NCI-H1930 (cell line): ENCODE data around the gene WBP11.

Experiments used
- DNase-seq, 2 experiments: peaks; one replicate each; lab custom pipeline; 2025; lab: John Stamatoyannopoulos, UW

The WBP11 gene

DNA sequence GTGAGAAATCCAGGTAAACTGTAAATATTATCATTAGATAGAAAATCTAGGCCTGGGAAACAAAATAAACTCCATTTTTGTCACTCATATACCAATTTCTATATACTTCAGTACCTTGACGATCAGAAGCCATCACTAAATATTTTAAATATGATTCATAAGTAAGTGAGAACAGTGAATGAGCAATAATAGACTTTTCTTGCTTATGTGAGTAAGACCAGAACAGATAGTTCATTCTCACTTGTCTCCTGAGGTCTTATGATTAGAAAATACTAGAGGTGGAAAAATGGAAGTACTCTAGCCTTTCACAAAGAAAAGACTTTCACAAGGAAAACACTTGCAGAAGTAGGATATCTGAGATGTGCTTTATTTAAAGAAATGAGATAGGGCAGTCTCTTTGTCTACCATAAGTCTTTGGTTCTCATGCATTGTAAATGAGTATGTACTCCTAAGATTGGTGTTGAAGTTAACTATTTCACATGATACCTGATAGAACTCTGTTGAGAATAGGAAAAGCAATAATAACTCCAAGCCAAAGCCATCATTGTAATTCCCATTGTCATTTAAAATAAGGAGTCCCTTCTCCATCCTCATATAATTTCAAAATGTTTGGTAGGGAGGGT lies 20.8 kb upstream of the WBP11 start:
- DNase-seq: no peak

DNA sequence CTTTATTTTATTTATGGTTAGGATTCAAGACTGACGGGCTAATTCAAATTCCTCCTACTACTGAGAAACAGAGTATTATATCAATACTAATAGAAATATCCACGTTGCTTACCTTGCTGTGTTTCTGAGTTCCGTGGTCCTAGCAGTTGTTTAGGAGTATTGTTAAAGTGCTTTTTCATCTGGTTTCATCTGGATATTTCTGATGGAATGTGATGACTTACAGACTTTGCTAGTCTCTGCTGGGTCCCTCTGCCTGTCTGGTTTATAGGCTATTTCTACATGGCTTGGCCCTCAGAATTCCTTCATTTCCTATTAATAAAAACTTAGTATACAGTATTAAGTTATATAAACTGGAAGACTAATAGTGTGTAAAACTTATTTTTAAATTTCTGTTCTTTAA lies 10.7 kb upstream of the WBP11 start, which contains the start of gene SMCO3:
Gene SMCO3, minus strand, starts transcription at position 169 of the 400 bp plus-strand sequence. CDS start 7,502 bp downstream, outside the sequence.
- no peak for DNase-seq

DNA sequence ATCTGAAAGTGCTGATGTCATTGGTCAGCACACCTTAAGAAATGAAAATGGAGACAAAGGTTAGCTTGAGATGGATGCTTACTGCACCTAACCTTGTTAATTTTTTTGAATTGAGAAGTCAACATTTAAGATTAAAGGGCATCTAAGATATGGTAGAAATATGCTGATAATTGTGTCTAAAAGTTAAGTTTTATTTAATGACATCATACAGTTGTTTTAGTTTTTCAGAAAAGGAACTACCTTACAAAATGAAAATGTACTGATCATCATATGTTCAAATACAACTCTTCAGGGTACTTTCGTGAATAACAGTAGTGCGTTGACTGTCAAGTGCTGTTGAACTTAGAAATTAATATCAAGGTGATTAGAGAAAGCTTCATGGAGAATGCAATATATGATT lies 8.2 kb upstream of the WBP11 start:
- no peak for DNase-seq

DNA sequence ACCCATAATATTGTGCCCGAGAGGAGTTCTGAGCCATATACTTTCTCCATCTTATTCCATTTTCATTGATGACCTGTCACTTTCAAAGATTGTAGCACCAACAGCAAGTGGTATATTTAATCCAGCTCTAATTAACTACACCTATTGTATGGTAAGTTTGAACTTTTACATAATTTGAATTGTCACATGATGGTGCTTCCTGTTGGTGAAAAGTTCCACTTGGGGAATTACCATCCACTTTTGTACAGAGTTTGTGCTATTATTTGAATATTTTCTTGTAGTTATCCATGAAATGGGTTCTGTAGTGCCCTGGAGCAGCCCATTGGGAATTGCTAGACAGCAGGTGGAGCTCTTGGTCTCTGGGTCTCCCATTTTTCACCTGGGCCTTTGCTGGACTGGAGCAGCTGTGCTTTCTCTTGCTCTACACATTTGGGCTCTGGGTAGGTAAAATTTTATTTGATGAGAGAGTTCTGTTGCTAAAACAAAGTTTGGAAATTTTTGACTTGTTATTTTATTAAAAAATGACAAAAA lies 7.7 kb upstream of the WBP11 start:
- peak in 1 of 2 experiments; percentile 22 for DNase-seq

DNA sequence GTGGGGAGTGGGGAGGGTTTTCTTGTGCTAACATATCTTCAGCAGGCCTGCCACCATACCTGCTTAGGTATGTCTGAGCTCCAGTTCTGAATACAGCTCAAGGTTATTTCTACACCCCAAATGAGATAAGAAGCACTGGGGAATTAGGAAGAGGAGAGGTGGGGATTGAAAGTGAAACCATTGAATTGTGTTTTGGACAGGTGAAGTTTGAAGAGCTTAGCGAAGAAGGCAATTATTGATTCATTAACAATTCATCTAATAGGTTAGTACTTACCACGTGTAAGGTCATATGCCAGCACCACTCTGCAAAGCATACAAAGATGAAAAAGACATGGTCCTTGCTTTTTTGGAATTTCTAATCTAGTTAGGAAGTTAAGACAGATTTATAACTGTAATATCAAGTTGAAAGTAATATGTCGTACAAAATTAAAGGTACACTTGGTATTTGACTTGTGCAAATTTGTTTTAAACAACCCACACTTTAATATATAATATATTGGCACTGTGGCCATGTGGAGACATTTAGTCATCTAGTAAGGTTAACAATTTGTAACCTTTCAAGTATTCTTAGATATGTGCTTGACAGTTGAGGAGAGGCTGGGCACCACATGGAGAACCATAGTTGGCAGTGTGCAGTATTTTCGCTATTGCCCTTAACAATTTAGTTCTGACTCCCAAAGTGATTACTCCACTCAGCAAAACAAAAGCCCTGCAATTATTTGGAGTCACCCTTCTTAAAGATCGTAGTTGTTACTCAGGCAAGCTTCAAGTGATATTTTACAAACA lies 7.1 kb upstream of the WBP11 start:
- DNase-seq: no peak

DNA sequence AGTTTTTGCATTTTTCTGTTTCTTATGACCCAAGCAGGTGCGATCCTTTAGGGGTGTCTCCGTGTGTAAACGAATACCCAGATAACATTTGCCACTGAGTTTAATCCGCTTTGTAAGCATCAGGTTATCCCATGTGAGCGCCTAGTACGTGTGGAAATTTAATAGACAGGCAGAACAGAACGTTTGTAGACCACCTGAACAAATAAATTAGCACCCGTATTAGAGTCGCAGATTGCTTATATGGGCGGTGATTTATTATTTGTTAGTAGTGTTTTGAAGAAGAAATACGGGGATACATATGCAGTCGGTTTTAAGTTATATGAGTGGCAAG lies 517 bp upstream of the WBP11 start:
- DNase-seq: peak in 1 of 2 experiments; percentile 58

DNA sequence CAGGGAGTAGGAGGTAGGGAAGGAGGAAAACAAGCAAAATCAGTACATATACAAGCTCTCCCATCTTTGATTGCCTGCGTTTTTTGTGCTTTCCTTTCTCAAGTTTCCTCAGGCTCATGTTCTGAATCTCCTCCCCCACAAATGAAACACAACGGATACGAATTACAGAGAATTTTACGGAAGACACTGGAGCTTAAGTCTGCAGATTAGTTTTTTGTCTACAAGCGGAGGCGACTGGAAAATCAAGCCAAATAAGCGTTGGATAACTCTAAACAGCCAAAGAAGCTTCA lies 612 bp downstream of the WBP11 start:
- no peak for DNase-seq

DNA sequence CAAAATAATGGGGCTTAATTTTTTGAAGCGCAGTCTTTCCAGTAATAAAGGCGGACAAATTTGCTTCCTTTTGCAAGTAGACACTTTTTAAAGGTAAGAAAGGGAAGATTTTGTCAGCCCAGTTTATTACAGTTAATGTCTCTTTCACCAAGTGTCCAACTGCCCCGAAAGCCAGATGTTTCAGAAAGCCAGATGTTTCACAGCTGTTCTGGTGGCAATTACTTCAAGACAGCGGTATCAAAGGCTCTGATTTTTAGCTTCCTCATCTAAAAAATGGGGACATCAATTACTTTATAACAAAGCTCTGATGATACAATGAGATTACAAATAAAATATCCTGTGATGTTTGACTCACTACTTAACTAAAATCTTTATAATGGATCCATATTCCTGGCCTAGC lies 1.0 kb downstream of the WBP11 start:
- DNase-seq: no peak

DNA sequence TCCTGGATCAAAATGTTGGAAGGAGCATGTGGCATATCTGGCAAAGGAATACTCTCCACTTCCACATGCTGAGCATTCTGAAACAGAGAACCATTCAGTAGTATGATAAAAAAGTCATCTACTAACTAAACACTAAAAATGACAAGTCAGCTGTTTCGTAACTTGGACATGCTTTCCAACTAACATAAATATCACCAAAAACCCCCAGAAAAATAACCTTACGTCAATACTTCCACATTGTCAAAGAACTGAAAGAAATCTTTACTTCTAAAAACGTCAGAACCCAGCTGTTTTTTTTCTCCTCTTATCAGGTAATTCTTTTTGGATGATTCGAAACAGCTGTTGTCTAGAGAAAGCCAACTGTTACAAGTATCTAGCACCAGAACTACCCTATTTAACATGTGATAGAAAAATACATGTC lies 8.2 kb downstream of the WBP11 start:
- DNase-seq: no peak

DNA sequence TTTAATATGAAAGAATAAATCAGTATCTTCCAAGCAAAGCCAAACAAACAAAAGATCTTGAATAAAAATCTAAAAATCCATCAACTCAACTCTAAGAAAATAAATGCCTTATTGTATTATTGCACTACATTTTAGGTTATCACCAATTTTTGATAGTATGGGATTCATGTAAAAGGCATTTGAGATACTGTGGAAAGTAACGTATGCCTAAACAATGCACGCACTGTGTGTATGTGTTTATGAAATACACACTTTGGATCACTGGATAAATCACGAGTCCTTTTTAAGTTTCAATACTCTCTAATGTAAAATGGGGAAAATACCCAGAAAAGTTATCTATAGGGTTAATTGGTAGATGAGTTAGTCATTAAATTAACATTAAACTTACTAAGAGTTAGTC lies 17.7 kb downstream of the WBP11 start:
- no peak for DNase-seq

DNA sequence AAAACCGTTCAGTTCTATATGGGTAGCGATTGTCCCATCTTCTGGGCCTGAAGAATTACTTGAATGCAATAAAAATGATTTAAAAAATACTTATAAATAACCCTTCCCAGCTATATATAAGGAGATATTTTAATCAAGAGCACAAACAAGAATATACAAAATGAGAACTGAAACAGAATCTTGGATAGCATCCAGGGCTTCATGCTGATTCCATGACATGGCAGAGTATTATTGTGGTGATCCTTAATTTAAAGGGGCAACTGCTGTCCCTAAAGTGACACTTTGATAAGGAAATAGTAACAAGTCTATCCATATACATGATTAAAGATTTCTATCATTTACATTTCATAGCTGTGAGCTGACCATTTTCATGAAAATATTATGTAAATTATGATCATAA lies 18.8 kb downstream of the WBP11 start:
- DNase-seq: no peak

DNA sequence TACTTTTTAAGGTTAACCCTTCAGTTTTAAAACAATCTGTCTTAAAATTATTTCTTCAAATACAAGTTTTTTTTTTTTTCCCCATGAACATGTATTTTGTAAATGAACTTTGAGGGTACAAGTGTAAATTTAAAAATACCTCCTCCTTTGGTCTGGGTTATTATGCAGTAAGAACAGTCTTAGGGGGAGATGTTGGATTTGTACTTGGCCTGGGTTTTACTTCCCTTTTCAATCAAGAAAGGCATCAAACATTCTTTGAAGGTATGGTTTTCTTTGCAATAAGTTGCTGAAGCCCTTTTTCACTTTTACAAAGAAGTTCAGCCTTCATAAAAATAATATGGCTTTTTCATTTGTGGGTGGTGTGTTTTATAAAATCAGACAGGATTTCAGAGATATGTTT lies 20.5 kb downstream of the WBP11 start:
- no peak for DNase-seq

DNA sequence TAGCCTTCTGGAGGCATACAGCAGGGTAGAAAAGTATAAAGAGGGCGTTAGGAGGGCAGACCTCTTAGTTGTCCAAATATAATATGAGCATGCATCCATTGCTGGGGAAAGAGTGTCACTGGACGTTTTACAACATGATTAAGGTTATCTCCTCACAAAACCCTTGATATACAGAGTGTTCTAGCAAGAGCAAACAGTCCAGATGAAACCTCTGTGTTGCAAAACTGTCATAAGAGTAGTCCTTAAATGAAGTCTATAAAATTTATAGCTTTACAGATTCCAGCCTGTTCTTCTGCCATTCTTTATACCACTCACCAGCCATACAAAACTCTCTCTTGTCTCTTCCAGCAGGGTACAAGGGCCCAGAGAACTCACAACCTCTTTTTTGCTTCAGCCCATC lies 21.7 kb downstream of the WBP11 start:
- DNase-seq: no peak

DNA sequence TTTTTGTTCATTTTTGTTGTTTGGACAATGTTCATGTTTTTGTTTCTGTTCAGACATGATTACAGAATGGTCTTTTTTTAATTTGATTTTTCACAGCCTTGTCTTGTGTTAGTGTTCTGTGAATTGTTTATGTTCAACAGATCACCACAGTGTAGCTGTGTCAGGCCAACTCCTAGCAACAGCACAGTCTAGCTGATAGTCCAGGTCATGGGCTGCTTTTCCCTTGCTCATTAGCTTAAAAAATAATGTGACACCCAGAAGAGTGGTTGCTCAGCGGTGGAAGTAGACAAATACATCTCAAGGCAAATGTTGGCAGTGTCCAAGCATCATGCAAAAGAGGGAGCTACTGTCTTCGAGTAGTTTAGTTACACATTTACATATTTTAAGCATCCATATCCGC lies 22.4 kb downstream of the WBP11 start:
- no peak for DNase-seq

DNA sequence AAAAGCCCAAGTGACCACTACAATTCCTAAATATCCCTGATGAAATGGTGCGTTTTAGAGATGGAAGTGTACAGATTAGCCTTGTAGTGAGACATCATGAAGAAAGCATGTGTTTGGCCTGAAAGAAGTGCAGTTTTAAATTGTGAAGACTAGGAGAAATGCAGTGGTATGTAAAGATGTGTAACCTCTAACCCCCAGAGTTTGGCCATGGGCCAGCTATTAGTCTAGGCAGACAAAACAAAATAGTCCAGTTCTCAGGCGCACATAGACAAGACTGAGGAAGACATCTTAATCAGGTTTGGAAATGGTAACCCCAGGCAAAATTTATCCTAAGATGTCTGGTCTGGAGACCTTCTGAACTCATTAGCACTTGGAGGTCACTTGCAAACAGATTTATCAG lies 23.4 kb downstream of the WBP11 start:
- no peak for DNase-seq

DNA sequence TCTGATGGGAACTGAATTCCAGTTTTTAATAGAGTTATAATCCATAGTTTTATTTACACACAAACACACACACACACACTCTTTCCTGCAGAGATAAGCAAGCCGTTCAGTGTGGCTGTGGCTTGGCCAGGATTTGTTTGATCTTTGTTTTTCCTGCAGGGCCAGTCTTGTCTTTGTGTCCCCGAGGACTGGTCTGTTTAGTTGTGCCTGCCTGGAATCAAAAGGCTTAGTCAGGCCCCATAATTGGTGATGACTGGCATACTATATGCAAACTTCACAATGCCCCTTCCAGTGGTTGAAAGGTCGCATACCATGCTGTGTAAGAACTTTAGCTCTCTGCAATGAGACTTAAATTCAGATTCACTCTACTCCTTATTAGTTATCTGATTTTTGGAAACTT lies 26.0 kb downstream of the WBP11 start:
- peak; percentile 69 to 80 for DNase-seq

DNA sequence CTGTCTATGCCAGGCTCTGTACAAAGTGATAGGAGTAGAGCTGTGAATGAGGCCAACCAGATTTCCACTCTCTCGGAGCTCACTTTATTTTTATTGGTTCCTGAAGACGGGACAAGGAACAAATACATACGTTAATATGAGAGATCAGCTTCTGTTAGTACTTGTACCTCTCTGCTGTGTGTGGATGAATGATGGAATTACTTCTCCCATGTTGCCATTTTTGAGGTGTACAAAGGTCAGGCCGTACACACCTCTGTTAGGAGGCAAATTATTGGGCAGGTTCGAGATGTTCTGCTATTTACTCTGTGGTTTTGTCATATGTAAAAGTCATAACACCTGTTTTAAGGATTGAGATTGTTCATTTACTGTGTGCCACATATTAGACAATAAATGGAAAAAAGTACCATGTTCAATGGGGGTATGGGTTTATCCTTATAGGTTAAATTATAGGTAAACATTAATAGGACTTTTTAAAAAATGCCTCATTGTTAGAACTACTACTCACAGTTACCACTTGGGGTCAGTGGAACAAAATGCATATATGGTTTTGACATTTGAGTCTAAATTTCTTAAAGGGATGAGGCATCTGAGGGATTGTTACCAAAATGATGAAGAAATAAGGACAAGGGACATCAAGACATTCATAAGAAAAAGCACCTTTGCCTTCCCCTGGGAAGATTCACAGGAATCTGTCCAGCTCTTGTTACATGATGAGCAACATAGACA lies 26.9 kb downstream of the WBP11 start:
- DNase-seq: no peak

DNA sequence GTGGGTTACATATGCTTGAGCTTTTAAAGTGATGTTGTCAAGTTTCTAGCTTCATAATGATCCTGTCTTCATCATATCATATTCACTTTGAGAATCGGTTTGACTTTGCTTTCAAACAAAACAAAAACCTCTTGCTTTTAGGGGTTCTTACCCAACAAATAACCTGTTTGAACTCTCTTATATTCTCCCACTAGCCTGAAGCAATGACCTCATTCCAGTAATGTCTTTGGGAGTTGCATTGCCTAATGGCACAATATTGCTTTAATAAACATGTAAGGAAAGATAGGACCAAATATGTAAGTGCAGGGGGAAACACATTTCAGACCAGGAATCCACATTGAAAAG lies 27.7 kb downstream of the WBP11 start:
- DNase-seq: no peak

DNA sequence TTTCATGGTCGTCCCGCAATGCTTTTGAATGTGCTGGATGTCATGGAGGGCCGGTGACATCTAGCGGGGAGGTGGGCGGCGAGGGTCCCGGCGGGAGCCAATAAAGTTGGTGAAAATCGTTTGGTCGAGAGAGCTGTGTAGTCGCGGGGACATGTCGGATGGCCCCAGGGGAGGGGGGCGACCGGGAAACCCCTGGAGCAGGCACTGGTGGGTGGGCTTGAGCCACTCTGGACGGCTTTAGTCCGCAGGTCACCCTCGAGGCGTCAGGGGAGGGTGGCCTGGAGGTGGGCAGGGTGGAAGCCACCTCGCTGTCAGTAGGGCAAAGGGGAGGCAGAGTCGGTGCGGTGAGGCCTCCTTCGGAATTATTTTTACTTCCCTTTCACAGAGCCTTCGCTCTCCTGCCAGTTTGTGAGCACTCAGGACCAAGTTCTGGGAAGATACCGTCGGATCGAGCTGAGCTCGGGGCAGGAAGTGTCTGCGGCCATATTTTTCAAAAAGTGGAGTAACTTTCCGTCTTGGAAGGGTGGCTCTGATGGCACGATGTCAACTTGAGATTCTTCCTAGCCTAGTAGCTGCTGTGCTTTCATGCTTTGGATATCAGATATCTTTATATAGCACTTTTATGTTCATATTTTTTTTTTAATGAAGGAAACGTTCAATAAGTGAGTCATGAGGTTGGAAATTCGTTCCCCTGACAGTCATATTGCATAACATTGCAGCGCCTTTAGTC lies 28.2 kb downstream of the WBP11 start:
- no peak for DNase-seq

DNA sequence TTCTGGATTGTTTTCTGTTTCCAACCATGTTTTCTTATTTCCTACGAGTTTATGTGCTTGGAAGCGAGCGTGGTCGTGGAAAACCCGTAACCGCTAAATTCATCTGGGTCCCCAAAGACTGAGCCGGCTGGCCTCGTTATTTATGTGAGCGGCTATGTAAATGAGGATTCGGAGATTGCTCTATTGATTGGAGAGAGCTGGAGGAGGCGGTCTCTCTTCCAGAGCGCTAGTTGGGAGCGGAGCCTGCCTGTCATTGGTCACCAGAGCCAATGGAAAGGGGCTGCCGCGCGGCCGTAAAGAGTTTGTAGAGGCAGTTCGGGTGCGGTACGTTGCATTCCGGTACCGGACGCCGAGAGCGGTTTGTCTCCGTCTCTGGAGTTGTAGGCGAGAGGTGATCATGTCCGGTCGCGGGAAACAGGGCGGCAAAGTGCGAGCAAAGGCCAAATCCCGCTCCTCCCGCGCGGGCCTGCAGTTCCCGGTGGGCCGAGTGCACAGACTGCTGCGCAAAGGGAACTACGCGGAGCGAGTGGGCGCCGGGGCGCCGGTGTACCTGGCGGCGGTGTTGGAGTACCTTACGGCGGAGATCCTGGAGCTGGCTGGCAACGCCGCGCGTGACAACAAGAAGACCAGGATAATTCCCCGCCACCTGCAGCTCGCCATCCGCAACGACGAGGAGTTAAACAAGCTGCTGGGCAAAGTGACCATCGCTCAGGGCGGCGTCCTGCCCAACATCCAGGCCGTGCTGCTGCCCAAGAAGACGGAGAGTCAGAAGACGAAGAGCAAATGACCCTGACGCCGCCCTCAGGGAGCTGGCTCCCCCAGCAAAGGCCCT lies 29.0 kb downstream of the WBP11 start:
- DNase-seq: peak; percentile 79 to 84

DNA sequence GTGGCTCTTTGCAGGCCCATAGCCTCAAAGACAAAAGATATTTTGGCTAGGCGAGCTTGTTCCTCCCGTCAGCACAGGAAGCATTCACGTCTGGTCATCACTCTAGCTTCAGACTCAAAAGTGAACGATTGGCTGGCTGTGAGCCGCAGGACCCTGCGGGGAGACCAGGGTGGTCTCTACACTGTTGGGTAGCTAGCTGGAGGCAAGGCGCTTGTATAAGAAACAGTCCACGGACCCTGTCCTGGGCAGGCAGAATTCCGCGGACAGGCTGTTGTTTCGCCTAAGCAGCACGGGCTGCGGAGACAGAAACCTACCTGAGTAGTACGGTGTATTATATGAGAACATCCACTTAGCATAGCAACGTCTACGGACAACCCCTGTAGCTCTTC lies 29.6 kb downstream of the WBP11 start:
- DNase-seq: peak in 1 of 2 experiments; percentile 66

DNA sequence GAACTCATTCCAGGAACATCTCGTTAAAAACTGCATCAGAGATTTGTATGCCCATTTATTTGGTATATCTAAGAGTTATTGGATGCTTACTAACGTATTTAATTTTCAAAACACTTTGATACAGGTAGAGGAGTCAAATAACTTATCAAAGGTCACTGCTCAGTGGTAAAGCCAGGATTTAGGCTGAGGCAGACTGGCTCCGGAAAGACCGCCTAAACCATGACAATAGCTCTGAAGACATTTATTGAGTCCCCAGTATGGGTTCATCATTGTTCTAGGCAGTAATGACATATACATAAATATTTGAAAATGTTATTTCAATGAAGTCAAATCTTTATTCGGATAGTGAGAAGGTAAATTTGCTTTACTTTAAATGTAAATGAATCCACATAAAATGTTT lies 30.3 kb downstream of the WBP11 start:
- DNase-seq: no peak
